ENCODE data around the gene LRCH3. TPM values are rescaled to one million over a fixed set of nuclear protein-coding genes. Genes with fewer than 3 reads are reported as not detected.

Gene LRCH3
- total RNA-seq, 1 experiment from 2014 or later, result 75.8 TPM

- no peak for DNase-seq (ENCODE audit: low read depth, low spot score)
- Histone ChIP-seq H3K27ac (ENCODE audit: low read length) (peak overlapping the region; percentile 81; the same call in 1 of the 2 replicates), H3K4me3 (ENCODE audit: low read depth in 2 of 2, low read length in 2 of 2) (no peak overlapping the region), H3K9me3 (ENCODE audit: control insufficient read depth, insufficient read depth, low read depth, low read length) (no peaks in the 10 kb centered on the region), H3K4me1 (ENCODE audit: control insufficient read depth, insufficient read depth, low read length) (peaks cover 7% of the 10 kb centered on the region; the same call in 1 of the 2 replicates), H3K36me3 (ENCODE audit: control insufficient read depth, insufficient read depth, low read length) (peaks cover 33% of the 10 kb centered on the region), H3K27me3 (ENCODE audit: control insufficient read depth, insufficient read depth, low read length) (no peaks in the 10 kb centered on the region)
- intact Hi-C loops (cut with micrococcal nuclease; ENCODE audit: unreplicated experiment) (no loop called here), in situ Hi-C loops (cut with HindIII; ENCODE audit: low pct_unique_long_range_greater_than_20kb, low sequenced_read_pairs) (no loop called here)
- TF ChIP-seq REST (IDR thresholded peaks at IDR 0.05; ENCODE audit: insufficient read depth in 1 of 2, low read depth in 2 of 2, low read length in 1 of 2), result no peak
- TF ChIP-seq TCF7L2 (IDR thresholded peaks at IDR 0.05; ENCODE audit: low read depth, low read length), result no peak
- no peak for TF ChIP-seq SIN3A (IDR thresholded peaks at IDR 0.05; ENCODE audit: borderline replicate concordance, insufficient read depth, low read depth, low read length)
- no peak for TF ChIP-seq CTCF (IDR thresholded peaks at IDR 0.05)
- TF ChIP-seq POLR2AphosphoS5 (IDR thresholded peaks at IDR 0.05; ENCODE audit: low read depth, low read length), result no peak
- ChIA-PET CTCF (no interaction called here), POLR2A (no interaction called here)
- BruUV-seq (replicated peaks), result TSS peak; percentile 6
- no peak for ATAC-seq
Measured at GRCh38 chr3:197855571-197855970, 64.5 kb downstream of the LRCH3 start.

DNA sequence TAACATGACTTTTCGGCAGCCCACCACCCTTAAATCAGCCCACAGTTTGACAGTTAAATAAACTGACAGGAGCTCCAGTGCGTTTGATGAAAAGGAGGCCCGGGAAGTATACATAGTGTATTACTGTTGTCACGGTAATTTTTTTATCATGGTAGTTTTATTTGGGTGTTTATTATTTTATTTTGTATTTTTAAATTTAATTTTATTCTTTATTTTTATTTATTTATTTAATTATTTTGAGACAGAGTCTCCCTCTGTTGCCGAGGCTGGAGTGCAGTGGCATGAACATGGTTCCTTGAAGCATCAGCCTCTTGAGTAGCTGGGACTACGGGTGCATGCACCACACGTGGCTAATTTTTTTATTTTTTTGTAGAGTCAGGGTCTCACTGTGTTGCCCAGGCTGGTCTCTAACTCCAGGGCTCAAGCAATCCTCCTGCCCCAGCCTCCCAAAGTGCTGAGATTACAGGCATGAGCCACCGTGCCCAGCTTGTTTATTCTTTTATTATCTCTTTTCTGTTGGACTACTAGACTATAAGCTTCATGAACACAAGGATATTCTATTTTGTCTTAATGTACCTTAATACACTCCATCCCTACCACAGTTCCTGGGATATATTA lies 65.3 kb downstream of the LRCH3 start:
- peaks cover 7% of the 10 kb centered on the region; the same call in 1 of the 2 replicates for H3K4me1 ChIP-seq (ENCODE audit: control insufficient read depth, insufficient read depth, low read length)
- TF ChIP-seq SIN3A (IDR thresholded peaks at IDR 0.05; ENCODE audit: borderline replicate concordance, insufficient read depth, low read depth, low read length), result no peak
- TF ChIP-seq REST (IDR thresholded peaks at IDR 0.05; ENCODE audit: insufficient read depth in 1 of 2, low read depth in 2 of 2, low read length in 1 of 2), result no peak
- no peak for TF ChIP-seq POLR2AphosphoS5 (IDR thresholded peaks at IDR 0.05; ENCODE audit: low read depth, low read length)
- TF ChIP-seq CTCF (IDR thresholded peaks at IDR 0.05), result no peak
- TF ChIP-seq TCF7L2 (IDR thresholded peaks at IDR 0.05; ENCODE audit: low read depth, low read length), result no peak
- in situ Hi-C loops (cut with HindIII; ENCODE audit: low pct_unique_long_range_greater_than_20kb, low sequenced_read_pairs) (no loop called here), intact Hi-C loops (cut with micrococcal nuclease; ENCODE audit: unreplicated experiment) (no loop called here)
- no peaks in the 10 kb centered on the region for H3K9me3 ChIP-seq (ENCODE audit: control insufficient read depth, insufficient read depth, low read depth, low read length)
- no TSS peak for BruUV-seq (replicated peaks)
- no peak overlapping the region for H3K4me3 ChIP-seq (ENCODE audit: low read depth in 2 of 2, low read length in 2 of 2)
- POLR2A ChIA-PET, result interaction anchor here (0.6 kb wide), 1 partner anchor 73 kb away, joined by 3 read pairs; no protein-coding TSS in a partner anchor
- DNase-seq (ENCODE audit: low read depth, low spot score) (no peak), ATAC-seq (no peak)
- peak overlapping the region; percentile 81; the same call in 1 of the 2 replicates for H3K27ac ChIP-seq (ENCODE audit: low read length)
- H3K27me3 ChIP-seq (ENCODE audit: control insufficient read depth, insufficient read depth, low read length), result no peaks in the 10 kb centered on the region
- CTCF ChIA-PET, result interaction anchor here (0.7 kb wide), 1 partner anchor 105 kb away, joined by 7 read pairs; no protein-coding TSS in a partner anchor
- peaks cover 32% of the 10 kb centered on the region for H3K36me3 ChIP-seq (ENCODE audit: control insufficient read depth, insufficient read depth, low read length)
